GM18505 (cell line): ENCODE data around the gene FECH.

Experiments used
- ATAC-seq: cut with Tn5 transposase; IDR thresholded peaks from one replicate; pipeline ENCODE4 v1.9.1; 2021; ENCODE audit not compliant: unreplicated experiment
- POLR2A ChIP-seq: IDR thresholded peaks from 4 replicates; pipeline ENCODE4 v1.6.1; 2011; ENCODE audit warnings: borderline replicate concordance; ENCODE audit not compliant: insufficient read depth, insufficient read length; ENCODE audit errors: extremely low read depth

Gene FECH, protein sequence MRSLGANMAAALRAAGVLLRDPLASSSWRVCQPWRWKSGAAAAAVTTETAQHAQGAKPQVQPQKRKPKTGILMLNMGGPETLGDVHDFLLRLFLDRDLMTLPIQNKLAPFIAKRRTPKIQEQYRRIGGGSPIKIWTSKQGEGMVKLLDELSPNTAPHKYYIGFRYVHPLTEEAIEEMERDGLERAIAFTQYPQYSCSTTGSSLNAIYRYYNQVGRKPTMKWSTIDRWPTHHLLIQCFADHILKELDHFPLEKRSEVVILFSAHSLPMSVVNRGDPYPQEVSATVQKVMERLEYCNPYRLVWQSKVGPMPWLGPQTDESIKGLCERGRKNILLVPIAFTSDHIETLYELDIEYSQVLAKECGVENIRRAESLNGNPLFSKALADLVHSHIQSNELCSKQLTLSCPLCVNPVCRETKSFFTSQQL

DNA sequence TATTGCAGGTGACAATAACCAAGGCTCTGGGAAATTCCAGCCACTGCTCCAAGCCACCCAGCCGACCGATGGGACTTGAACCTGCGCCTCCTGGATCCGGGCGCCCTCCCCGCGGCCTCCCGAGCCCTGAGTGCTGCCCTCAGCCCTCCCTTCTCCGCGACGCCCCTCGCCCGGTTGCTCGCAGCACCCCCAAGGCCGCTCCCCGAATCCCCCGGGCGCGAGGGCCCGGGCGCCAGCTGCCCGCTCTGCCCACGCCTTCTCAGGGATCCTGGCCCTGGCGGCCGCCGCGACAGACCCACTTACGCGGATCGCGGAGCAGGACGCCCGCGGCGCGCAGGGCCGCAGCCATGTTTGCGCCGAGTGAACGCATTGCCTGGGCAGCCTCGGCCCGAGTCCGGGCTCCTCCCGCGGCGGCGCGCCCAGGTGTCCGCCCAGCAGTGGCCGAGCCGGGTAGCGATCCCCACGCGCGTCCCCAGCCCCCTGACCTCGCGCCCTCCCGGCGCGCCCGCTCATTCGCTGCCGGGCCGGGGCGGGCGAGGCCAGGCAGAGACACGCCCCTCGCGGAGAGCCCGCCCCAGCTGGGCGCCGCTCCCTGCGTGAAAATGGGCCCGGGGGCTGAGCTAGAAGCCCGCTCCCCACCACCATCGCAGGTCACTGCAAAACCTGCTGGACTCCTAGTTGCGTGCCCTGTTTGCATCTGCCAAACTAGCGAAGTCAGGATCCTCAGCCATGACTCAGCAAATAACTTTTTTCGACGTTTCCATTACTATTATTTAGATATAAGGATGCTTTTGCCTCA lies at the start of gene FECH:
Gene FECH, minus strand, starts transcription at position 452 of the 799 bp plus-strand sequence. Its CDS starts 82 bp downstream, at position 370.
- TF ChIP-seq POLR2A, result peak; percentile 72
- ATAC-seq, result peak; percentile 82

DNA sequence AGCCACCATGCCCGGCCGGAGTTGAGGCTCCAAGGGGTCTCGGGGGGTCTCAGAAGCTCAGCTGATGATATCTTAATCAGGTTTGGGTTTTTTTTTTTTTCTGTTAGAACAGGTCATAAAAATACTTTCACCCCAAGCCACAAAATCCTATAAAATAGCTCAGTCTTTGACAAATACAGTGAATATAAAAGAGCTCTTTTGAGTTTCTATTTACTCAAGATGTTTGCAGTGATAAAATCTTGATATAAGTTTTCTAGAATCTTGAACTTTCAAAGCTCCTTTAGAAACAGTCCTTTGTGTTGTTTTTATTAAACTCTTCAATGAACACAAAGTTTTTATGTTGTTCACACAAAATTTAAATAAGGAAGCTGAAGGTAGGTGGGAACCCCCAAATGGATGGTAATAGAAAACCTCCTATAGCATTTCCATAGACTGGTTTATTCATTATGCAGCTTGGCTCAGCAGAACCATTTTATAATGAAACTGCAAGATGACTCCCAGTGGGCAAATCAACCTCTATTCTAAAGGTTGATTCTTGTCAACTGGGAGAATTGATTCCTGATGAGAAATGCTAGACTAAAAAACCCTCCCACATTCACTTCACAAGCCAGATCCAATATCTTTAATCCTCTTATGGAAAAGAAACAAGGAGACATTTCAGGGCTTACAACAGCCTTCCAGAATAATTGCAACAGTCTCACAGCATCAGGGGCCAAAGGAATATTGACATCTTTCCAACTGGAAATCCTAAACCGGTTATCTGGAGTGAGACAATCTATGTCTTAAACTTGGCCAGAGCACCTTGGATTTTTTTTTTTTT lies 48.7 kb upstream of the FECH start:
- no peak for TF ChIP-seq POLR2A

DNA sequence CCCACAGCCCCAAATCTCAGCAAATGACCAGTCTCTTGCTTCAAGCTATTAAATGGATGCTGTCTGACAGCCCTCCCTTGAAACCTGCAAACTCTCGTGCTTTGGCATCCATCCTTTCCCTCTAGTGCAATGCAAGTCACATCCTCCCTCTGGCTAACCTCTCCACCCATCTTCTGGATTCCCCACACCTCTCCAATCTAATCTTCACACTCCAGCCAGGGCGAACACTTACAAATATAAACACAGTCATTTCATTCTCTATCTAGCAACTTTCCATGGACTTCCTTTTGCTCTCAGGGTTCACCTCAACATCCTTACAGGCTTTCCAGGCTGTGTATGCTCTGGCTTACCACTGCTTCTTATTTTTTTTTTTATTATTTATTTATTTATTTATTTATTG lies 45.2 kb upstream of the FECH start:
- no peak for ATAC-seq

More for the DNA sequence above, 48.7 kb upstream of the FECH start:
- no peak for ATAC-seq

DNA sequence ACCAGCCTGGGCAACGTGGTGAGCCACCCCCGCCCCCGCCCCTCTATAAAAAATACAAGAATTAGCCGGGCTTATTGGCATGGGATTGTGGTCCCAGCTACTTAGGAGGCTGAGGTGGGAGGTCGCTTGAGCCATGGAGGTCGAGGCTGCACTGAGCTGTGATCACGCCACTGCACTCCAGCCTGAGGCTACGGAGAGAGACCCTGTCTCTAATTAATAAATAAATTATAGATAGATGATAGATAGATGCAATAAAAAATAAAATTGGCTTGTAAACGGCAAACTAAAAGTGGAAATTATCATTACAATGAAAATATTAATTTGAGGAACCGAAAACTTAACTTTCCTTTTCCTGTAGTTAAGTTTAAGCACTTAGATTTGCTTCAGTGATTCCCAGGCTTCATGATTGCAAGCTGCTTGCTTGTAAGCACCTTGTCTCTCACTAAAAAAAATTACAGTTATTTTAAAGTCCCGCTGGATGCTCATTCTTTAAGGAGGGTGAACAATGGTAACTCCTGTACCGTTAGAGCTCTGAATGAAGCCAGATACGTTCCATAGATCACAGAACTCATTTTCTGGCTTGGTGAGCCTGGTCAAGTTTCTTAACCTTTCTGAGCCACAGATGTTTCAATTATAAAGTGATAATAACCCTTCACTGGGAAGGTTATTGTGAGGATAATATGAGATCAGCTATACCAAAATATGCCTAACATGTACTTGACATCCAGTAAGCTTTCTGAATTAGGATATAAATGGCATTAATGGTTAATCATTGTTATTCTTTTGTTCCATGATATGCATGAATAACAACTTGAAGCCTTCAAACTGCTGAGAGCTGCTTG lies 44.5 kb upstream of the FECH start:
- peak; percentile 47 for ATAC-seq
- TF ChIP-seq POLR2A, result no peak

More for the DNA sequence above, 45.2 kb upstream of the FECH start:
- no peak for TF ChIP-seq POLR2A

DNA sequence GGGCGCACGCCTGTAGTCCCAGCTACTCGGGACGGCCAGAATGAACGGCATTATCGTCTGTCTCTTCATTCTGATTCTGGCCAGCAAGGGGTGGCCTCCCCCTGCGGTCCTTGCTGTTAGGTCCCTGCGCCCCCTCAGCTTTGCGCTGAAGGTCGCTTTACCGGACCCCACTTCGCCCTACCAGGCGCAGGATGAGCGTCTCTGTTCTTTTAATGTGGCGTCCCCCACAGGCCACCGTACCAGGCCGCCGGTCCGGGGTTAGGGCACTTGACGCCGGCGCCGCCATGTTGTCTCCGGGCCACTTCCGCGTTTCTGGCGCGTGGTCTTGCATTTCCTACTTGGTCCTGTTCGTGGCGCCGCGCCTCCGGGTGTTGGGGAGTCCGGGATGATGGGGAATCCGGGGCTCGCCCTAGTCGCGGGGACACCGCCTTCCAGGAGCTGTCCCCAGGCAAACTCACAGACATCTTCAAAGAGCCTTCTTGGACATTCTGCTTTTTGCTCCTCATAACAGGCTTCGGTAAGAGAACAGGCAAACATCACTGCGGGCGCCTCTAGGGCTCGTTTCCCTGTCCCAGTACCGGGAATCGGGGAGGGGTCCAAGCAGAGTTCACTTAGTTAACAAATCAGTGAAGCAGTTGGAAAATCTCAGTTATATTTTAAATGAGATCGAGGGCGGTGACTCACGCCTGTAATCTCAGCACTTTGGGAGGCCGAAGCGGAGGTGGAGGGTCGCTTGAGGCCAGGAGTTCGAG lies 43.7 kb upstream of the FECH start:
- TF ChIP-seq POLR2A, result peak; percentile 59
- ATAC-seq, result peak; percentile 89

DNA sequence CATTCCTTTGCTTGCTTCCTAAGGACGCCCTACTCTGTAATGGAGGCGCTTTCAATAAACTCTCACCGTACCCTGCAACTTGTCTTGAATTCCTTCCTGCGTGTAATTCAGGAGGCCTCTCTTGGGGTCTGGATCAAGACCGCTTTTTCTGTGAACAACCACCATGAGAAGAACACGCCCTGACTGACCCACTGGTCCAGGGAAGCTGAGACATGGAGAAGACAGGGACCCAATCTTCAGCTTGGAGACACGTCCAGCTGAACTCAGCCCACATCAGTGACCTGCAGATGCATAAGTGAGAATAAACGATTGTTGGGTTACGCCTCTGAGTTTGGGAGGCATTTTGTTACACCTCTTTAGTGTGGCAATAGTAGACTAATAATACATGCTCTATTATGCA lies 42.9 kb upstream of the FECH start:
- no peak for TF ChIP-seq POLR2A
- no peak for ATAC-seq

DNA sequence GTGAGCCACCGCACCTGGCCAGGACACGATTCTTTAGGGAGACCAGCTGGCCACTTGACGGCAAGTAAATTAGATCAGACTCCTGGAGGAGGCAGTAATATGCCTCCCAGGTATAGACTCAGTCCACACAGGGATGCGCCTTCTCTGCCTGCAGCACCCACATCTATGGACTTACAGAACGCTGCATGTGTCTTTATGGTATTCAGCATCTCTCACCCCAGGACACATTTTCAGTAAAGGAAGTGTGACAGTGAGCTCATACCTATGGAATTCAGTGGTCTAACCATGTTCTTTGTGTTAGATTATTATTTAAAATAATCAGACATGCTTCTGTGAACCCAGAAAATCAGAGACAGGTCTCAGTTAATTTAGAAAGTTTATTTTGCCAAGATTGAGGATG lies 41.0 kb upstream of the FECH start:
- TF ChIP-seq POLR2A, result no peak
- ATAC-seq, result no peak

DNA sequence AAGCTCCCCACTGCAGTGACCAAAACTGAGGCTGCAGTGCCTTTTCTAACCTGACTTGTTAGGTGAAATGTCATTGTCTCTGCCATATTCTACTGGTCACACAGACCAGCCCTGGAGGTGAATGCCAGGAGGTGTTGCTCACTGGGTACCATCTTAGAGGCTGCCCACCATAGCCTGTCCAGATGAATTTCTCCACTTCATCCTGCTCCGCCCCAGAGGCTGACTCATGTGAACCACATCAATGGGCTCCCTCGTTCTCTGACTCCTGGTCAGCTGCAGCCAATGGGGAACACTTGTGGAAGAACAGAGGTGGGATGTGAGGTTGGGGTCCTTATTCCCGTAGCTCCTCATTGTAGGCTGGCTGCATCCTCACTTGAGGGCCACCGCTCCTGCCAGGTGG lies 38.5 kb upstream of the FECH start:
- no peak for TF ChIP-seq POLR2A
- ATAC-seq, result no peak

DNA sequence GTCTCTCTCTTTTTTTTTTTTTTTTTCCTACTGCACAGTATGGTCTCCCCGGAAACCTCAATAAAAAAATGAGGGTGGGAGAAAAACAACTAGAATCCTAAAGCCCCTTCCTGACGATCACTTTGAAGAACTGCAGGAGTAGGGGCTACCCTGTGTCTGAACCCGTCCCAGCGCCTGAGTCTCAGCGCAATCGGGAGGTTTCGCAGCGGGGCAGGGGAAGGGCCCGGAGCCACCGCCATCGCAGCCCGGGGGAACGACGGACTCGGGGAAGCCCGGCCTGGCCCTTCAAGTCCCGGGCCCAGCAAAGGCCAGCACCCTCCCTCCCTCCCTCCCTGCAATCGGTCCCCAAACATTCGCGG lies 34.7 kb upstream of the FECH start:
- no peak for TF ChIP-seq POLR2A
- ATAC-seq, result peak; percentile 16

DNA sequence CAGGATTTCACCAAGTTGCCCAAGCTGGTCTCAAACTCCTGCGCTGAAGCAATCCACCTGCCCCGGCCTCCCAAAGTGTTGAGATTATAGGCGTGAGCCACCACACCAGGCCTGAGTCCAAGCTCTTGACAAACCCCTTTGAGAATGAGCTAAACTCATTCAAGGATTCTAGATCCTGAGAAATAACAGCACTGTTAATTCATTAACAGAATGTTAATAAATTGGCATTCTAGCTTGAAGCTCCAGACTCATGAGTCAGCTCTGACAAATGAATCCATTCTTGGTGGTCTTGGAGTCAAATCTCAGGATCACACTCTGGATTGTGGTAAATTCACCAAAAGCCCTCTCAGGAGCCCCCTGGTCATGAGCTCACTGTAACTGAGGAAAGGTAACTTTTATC lies 33.4 kb upstream of the FECH start:
- TF ChIP-seq POLR2A, result no peak
- no peak for ATAC-seq

DNA sequence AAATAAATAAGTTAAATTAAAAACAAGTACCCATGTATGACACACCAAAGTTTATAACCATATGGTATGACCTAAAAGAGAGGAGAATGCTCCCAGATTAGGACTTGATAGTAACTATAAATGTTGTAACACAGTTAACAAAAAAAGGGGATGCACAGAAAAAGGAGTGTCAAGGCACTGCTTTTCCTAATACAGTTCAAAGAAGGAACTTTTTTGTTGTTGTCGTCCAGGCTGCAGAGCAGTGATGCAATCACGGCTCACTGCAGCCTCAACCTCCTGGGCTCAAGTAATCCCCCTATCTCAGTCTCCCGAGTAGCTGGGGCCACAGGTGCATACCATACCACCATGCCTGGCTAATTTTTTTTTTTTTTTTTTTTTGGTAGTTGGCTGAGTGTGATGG lies 32.4 kb upstream of the FECH start:
- no peak for ATAC-seq
- no peak for TF ChIP-seq POLR2A

DNA sequence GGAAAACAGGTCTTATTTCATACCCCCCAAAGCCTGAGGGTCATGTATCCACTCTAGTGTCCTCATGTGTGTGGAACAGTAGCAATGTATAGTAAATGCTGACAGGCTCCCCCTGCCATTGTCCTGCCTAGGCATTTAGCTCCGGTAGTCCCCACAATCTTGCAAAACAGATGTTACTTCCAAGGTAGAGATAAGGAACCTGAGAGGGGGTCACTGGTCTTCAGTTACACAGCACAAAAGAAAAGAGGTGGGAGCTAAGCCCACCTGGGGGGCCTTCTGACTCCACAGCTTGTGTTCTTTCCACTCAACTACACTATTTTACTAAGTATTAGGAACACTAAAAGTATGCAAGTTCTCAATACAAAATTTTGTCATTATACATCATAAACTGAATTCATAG lies 17.4 kb upstream of the FECH start:
- TF ChIP-seq POLR2A, result no peak
- ATAC-seq, result no peak
